Muscle of back (tissue), 11 donors: ENCODE measurements around the gene FAM53B. TPM values are rescaled to one million over a fixed set of nuclear protein-coding genes. Genes with fewer than 3 reads are reported as not detected.
A peak's percentile ranks its signal among the peaks of the same experiment; 100 is the strongest.

Experiments used
- DNase-seq, 3 donors: peaks; one replicate each; pipeline versions ENCODE4 v3.0.0 to v3.0.0-alpha.2; 2013
- polyA plus RNA-seq, 10 donors: library from polyadenylated mRNA; unstranded; fragments of 120-200 nt; gene quantifications; one replicate each; pipeline ENCODE4 v1.2.1, GENCODE V29; 2013; ENCODE audit not compliant: insufficient read length in 10 of 10

The FAM53B gene
- polyA plus RNA-seq, 10 donors, result 20.8 to 27.2 (median 21.6) TPM

- DNase-seq, result no peak
These were observed 111.6 kb downstream of the FAM53B start for GRCh38 chr10:124632566-124632965.

DNA sequence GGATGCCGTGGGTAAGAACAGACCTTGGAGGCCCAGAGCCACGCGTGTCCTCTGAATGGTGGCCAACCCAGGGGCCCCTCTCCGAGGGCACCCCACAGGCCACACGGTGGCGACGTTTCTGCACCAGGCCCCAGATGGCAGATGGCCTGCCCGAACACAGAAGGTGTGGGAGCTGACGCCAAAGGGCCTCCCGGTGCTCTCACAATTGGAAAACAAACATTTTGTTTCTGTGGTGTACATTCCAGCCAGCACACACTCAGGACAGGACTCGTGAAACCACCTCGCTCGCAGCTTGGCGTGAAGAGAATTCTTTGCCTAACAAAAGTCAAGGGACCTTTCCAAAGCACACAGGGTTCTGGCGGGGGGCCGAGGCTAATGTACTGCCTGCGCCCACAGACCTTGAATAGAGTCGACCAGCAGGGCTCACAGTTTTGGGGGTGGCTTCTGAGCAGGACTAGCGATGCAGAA is 112.1 kb downstream of the FAM53B start:
- no peak for DNase-seq

DNA sequence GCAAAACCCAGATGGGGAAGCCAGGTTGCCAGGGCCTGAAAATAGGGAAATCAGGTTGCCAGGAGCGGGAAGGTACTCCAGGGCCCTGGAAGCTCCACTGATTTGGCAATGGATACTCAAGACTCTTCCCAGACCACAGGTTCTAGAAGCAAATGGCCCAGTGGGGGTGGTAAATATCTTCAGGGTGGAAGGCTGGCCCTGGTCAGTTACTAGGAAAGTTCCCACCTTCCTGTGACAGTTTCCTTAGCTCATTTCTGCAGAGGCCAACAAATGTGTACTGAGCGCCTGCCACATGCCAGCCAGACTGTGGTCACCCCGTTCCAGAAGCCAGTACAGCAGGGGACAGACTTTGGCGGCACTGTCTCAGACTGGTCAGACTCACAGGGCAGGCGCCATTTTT is 113.6 kb downstream of the FAM53B start:
- no peak for DNase-seq

DNA sequence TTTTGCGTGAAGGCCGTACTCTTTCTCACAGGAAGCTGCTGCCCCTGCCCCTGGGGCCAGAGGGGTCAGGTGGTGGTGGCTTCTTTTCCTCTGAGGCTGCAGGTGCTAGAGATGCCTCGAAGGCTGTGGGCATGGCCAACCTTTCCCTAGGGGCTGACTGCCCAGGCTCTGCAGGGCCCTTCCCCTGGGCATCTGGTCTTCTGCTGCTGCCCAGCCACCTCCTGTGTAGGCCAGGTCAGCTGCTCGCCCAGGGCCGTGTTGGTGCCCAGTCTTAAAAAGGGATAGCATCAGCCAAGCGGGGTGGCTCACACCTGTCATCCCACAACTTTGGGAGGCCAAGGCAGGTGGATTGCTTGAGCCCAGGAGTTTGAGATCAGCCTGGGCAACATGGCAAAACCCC is 114.3 kb downstream of the FAM53B start:
- DNase-seq, result no peak

DNA sequence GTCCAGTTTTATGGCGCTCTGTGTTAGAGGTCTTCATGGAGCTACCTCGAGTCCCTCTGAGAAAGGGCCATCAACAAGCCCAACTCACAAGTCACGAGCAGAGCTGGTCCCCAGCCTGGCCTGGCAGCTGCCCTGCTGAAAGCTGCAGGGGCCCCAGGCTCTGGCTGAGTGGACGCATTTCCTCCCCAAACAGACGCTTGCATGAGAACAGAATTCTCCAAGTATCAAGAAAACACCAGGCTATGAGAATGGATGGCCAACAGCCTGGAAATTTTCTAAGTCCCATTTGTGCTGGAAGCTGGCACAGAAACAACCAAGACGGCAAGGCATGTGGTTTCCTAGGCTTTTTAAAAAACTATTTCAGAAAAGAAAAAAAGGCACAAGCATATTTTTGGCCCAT is 114.8 kb downstream of the FAM53B start:
- peak in 2 of 3 donors; percentile 41 to 60 for DNase-seq

GRCh38 chr10:124628676-124629021 is 115.5 kb downstream of the FAM53B start:
- DNase-seq, result no peak

DNA sequence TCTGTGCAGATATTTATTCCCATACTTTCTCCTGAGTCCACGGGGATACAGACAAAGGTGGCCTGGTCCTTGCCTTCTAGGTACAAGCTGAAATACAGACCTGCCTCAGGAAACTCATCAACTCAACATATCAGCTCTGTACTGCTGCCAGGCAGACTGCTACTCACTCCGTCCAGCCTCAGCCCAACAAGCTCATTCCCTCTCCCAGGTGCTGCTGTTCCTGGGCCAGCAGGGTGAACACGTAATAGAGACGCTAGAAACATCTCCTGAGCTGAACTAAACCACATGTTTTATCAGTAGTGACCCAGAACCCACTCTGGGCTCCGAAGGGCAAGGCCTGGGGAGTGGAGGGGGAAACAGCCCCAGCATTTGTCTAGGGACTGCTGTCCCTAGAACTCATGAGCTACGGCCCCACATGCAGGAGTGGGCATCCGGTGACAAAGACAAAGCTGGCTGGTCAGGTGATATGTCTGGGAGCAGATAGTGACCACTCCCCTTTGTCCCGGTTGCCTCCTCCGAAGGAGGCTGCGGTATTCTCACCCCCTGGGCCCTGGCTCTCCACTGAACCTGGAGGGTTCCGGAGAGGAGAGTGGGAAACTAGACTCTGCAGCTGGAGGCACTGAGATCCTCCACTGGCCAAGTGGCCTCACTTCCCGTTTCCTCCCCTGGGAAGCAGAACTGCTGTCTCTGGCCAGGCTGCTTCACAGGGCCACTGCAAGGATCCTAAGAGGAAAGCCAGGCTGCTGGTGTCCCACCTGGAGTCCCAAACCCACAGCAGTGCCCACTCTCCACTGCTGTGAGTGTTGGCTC is 116.1 kb downstream of the FAM53B start:
- DNase-seq, result peak in 2 of 3 donors; percentile 54 to 79

- no peak for DNase-seq
These were observed 117.3 kb downstream of the FAM53B start for GRCh38 chr10:124626759-124627380.

GRCh38 chr10:124625831-124626238 is 118.3 kb downstream of the FAM53B start:
- no peak for DNase-seq

DNA sequence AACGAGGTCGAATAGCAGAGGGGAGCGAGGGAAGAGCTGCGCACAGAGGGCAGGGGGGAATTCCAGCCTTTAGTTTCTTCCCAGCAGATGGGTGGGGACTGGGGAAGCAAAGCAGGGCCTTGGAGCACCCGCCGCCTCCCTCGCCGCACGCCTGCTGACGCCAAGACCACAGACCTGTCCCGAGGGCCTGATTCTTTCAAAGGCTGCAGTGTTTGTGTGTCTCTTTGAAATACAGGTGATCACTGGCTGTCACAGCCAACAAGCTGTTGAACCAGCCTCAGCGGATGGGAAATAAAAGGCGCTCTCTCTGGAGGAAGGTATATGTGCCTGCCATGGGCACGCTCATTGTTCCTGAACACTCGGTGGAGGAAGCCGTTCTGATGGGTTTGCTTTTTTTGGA is 119.3 kb downstream of the FAM53B start:
- DNase-seq, result no peak

GRCh38 chr10:124624466-124624865 is 119.7 kb downstream of the FAM53B start:
- DNase-seq, result no peak

- DNase-seq, result no peak
These were observed 120.2 kb downstream of the FAM53B start for GRCh38 chr10:124624006-124624405.

DNA sequence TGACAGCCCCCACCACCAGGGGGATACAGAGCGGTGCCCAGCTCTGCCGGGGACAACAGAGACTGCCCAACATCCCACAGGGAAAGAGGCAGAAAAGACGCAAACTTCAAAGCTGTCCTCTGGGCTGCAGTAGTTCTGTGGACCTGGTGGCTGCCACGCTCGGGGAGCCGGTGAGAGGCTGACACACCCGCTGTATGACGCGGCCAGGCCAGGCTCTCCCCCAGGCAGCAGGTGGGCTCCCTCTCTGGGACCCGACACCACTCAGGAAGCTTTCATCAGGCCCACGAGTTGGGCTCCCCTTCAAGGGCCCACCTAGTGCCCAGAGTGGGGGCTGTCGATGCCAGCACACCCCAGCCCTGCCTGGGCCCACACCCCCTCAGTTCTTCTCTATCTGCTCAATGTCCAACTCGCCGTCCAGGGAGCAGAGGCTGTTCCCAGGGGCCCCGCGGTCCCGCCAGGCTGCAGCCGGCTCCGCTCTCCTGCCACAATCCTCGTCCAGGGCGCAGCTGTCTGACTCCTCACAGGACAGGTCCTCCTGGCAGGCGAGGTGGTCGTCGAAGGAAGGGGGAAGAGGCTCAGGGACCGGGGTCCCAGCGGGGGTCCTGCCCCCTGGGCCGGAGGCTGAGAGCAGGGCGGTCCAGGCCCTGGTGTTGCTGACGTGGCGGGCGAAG is 121.2 kb downstream of the FAM53B start:
- no peak for DNase-seq

DNA sequence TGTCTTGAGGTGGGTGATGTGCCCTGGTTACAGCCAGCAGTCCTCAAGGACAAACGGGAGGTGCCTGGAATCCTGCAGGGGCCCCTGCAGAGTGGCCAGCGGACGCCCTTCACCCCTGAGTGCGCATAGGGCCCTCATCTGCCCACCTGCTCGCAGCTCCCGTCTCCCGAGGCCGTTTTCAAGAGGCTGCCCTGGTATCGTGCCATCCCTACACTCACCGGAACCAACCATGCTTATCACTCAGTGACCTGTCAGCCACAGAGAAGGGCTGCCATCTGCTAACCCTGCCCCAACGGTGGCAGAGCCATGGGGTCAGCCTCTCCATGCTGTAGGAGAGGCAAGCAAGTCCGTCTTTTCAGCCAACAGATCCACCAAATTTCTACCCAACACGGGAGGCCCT is 122.0 kb downstream of the FAM53B start:
- no peak for DNase-seq

- no peak for DNase-seq
These were observed 122.5 kb downstream of the FAM53B start for GRCh38 chr10:124621637-124622036.

GRCh38 chr10:124619802-124620490 is 124.2 kb downstream of the FAM53B start:
- no peak for DNase-seq

- no peak for DNase-seq
These were observed 125.0 kb downstream of the FAM53B start for GRCh38 chr10:124619195-124619594.

DNA sequence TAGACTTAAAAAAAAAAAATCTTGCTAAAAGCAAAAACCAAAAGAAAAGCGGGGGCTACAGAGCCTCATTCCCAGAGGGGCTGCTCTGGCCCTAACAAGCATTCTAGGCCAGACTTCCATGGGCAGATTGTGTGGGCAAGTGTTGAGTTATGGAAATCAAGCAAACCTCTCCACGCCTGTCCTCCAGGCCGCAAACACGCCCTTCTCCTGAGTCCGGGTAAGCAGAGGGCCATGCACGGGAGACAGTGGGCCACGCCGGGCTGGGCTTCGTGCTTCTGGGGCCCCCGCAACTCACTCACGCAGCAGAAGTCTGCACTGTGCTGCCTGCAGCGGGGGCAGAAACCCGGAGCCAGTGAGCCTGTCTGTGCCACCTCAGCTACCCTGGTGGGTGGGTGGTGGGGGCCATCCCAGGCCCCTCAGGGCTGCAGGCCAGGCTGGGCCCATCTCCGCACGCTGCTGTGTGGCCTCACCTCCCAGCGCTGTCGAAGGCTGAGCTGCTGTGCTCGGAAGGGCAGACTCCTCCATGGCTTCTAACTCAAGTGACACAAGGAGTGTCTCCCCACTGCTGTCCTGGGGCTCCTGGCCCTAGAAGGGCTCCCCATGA is 125.6 kb downstream of the FAM53B start:
- no peak for DNase-seq

DNA sequence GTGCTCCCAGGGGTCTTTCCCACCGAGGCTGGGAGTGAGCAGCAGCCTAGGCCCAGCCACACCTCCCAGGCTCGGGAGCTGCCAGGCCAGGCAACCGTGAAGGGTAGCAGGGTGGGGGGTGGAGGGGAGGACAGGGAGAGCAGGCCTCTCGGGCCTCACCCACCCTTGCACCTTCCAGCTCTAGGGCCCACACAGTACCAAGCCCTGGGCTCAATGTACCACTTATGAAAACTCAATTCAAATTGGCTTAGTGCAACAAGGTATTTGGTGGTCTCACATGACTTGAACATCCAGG is 127.4 kb downstream of the FAM53B start:
- no peak for DNase-seq

GRCh38 chr10:124616040-124616835 is 127.9 kb downstream of the FAM53B start:
- no peak for DNase-seq

DNA sequence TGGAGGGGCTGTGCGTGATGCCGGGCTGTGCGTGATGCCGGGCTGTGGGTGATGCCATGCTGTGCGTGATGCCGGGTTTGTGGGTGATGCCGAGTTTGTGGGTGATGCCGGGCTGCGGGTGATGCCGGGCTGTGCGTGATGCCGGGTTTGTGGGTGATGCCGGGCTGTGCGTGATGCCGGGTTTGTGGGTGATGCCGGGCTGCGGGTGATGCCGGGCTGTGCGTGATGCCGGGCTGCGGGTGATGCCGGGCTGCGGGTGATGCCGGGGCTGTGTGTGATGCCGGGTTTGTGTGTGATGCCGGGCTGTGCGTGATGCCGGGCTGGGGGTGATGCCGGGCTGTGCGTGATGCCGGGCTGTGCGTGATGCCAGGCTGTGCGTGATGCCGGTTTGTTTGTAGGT is 128.9 kb downstream of the FAM53B start:
- no peak for DNase-seq
